GM18499 (cell line): ENCODE measurements around the gene NRCAM.
"Not testable (repeated sequence)": the region's sequence is repeated elsewhere in the genome, so short reads cannot be mapped to it uniquely, and the experiment has no call there.

ENCODE experiments used
- ATAC-seq: cut with Tn5 transposase; IDR thresholded peaks from one replicate; pipeline ENCODE4 v1.9.1; 2021; ENCODE audit warnings: moderate number of reproducible peaks; ENCODE audit not compliant: insufficient read depth, unreplicated experiment

NRCAM gene

GRCh38 chr7:108404509-108405420 lies 51.5 kb downstream of the NRCAM start:
- no peak for ATAC-seq

- ATAC-seq: no peak
These were observed 52.5 kb downstream of the NRCAM start for GRCh38 chr7:108403597-108404217.

GRCh38 chr7:108402865-108403264 lies 53.4 kb downstream of the NRCAM start:
- ATAC-seq: no peak

GRCh38 chr7:108396080-108396479 lies 60.2 kb downstream of the NRCAM start:
- no peak for ATAC-seq

- ATAC-seq: no peak
These were observed 60.8 kb downstream of the NRCAM start for GRCh38 chr7:108395426-108395825.

- not testable (repeated sequence) for ATAC-seq
These were observed 63.1 kb downstream of the NRCAM start for GRCh38 chr7:108393097-108393496.

- ATAC-seq: not testable (repeated sequence)
These were observed 68.5 kb downstream of the NRCAM start for GRCh38 chr7:108387686-108388085.

GRCh38 chr7:108385834-108386422 lies 70.3 kb downstream of the NRCAM start:
- no peak for ATAC-seq

GRCh38 chr7:108384716-108385483 lies 71.3 kb downstream of the NRCAM start:
- no peak for ATAC-seq

- ATAC-seq: no peak
These were observed 73.3 kb downstream of the NRCAM start for GRCh38 chr7:108382932-108383331.

GRCh38 chr7:108380517-108380916 lies 75.7 kb downstream of the NRCAM start:
- no peak for ATAC-seq

- no peak for ATAC-seq
These were observed 80.0 kb downstream of the NRCAM start for GRCh38 chr7:108376206-108376605.

GRCh38 chr7:108375668-108376067 lies 80.6 kb downstream of the NRCAM start:
- no peak for ATAC-seq

GRCh38 chr7:108374899-108375298 lies 81.3 kb downstream of the NRCAM start:
- ATAC-seq: no peak

- no peak for ATAC-seq
These were observed 83.6 kb downstream of the NRCAM start for GRCh38 chr7:108372618-108373017.

- no peak for ATAC-seq
These were observed 85.6 kb downstream of the NRCAM start for GRCh38 chr7:108370616-108371015.

- no peak for ATAC-seq
These were observed 87.8 kb downstream of the NRCAM start for GRCh38 chr7:108368466-108368865.

- ATAC-seq: no peak
These were observed 88.3 kb downstream of the NRCAM start for GRCh38 chr7:108367946-108368345.

GRCh38 chr7:108367314-108367713 lies 88.9 kb downstream of the NRCAM start:
- ATAC-seq: no peak

- no peak for ATAC-seq
These were observed 92.6 kb downstream of the NRCAM start for GRCh38 chr7:108363659-108364058.
